SU-DHL-6 (cell line): ENCODE data around the gene GOT1.

ENCODE experiments used
- H2AFZ ChIP-seq: fragments of 200-600 bp; sonication (generic); 2 replicates; pipeline ENCODE4 v1.6.1; 2014; ENCODE audit warnings: low read depth, mild to moderate bottlenecking, moderate library complexity, mixed read lengths, antibody characterized with exemption, low read length; ENCODE audit not compliant: severe bottlenecking
- H3F3A ChIP-seq: fragments of 200-600 bp; shearing (Covaris generic); 2 replicates; pipeline ENCODE4 v1.6.0; 2016; ENCODE audit warnings: antibody characterized with exemption, mild to moderate bottlenecking; ENCODE audit not compliant: insufficient read depth
- H3K27ac ChIP-seq: fragments of 200-600 bp; sonication (generic); 2 replicates; pipeline ENCODE4 v1.5.1; 2016; ENCODE audit warnings: low read depth, mild to moderate bottlenecking, low read length, moderate library complexity, mixed read lengths
- H3K27me3 ChIP-seq: fragments of 200-600 bp; sonication (generic), shearing (Covaris generic); 2 replicates; pipeline ENCODE4 v1.6.0; 2014; ENCODE audit warnings: mild to moderate bottlenecking, low read length
- H3K36me3 ChIP-seq: fragments of 200-600 bp; sonication (generic); 2 replicates; pipeline ENCODE4 v1.6.1; 2014; ENCODE audit warnings: mild to moderate bottlenecking, low read length, mixed read lengths
- H3K4me2 ChIP-seq: fragments of 300-600, 200-600 bp; shearing (Covaris generic), sonication (generic); 2 replicates; pipeline ENCODE4 v1.6.0; 2014; ENCODE audit warnings: low read length, low read depth, mild to moderate bottlenecking; ENCODE audit not compliant: poor library complexity, severe bottlenecking
- H3K4me3 ChIP-seq: fragments of 200-600 bp; sonication (generic); 2 replicates; pipeline ENCODE4 v1.5.1; 2014; ENCODE audit warnings: antibody characterized with exemption, low read length, mild to moderate bottlenecking, mixed read lengths; ENCODE audit not compliant: insufficient read depth, poor library complexity, severe bottlenecking
- H3K79me2 ChIP-seq: fragments of 200-600 bp; sonication (generic); 2 replicates; pipeline ENCODE4 v1.6.1; 2014; ENCODE audit warnings: mild to moderate bottlenecking, low read length, moderate library complexity; ENCODE audit not compliant: insufficient read depth
- H3K9ac ChIP-seq: fragments of 200-600 bp; sonication (generic); 2 replicates; pipeline ENCODE4 v1.7.0; 2014; ENCODE audit warnings: mild to moderate bottlenecking, low read length
- H3K9me2 ChIP-seq: fragments of 200-600 bp; sonication (generic); replicated peaks from 2 replicates; pipeline ENCODE4 v1.6.1; 2014; ENCODE audit warnings: low read length; ENCODE audit not compliant: insufficient read depth
- H3K9me3 ChIP-seq: fragments of 200-600 bp; sonication (generic); 2 replicates; pipeline ENCODE4 v1.6.1; 2014; ENCODE audit warnings: low read length, mixed read lengths; ENCODE audit not compliant: insufficient read depth
- H4K20me1 ChIP-seq: fragments of 200-600 bp; sonication (generic); 2 replicates; pipeline ENCODE4 v1.6.1; 2014; ENCODE audit warnings: low read depth, mild to moderate bottlenecking, antibody characterized with exemption, low read length, moderate library complexity, mixed read lengths
- EZH2phosphoT487 ChIP-seq: fragments of 200-600 bp; sonication (generic), shearing (Covaris generic); conservative IDR thresholded peaks from 2 replicates; pipeline ENCODE4 v1.6.1; 2018; ENCODE audit warnings: mild to moderate bottlenecking, antibody characterized with exemption, low read length, moderate library complexity, mixed read lengths
- TF ChIP-seq, protein P1 (sequence below): fragments of 200-600 bp; sonication (generic); IDR thresholded peaks from one replicate; pipeline ENCODE4 v1.5.1; 2017; ENCODE audit warnings: antibody characterized with exemption, mild to moderate bottlenecking, low read length, moderate library complexity; ENCODE audit not compliant: insufficient read depth, poor library complexity, severe bottlenecking

GOT1 gene

DNA sequence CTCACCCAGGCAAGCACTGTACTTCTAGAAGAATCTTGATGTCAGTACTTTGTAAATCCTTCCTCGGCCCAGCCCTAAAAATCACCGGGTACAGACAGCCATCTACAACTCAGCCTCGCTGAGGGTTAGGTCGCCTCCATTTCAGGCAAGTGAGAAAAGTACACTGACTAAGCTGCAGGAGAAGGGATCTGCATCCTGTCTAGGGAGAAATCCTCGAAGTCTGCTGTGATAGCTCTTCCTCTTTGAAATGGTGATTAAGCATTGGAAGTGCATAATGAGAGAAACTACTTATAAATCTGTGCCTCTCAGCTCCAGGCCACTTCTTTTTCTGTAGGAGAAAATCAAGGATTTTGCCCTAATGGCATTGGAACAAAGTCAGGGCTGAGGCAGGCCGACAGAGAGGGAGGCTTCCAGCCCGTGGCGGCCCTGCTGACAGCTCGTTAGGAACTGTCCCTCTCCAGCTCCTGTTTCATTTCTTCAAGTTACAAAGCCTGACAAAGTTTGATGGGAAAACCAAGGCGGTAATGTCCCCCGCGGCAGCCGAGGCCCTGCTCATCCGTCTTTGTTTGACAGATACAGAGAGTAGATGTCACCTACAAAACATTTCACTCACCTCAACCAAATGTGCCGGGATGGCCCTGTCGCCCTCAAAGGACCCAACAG, 14.1 kb upstream of the GOT1 start:
- Histone ChIP-seq H3K36me3 (no peaks in the 10 kb centered on the region), H2AFZ (no peak overlapping the region), H3K27me3 (no peaks in the 10 kb centered on the region), H3F3A (no peaks in the 10 kb centered on the region), H3K4me2 (no peak overlapping the region), H3K4me3 (no peak overlapping the region), H3K27ac (no peak overlapping the region), H3K9ac (no peak overlapping the region), H3K9me2 (no peaks in the 10 kb centered on the region), H3K79me2 (no peaks in the 10 kb centered on the region), H4K20me1 (no peaks in the 10 kb centered on the region), H3K9me3 (no peaks in the 10 kb centered on the region)
- TF ChIP-seq, protein P1, sequence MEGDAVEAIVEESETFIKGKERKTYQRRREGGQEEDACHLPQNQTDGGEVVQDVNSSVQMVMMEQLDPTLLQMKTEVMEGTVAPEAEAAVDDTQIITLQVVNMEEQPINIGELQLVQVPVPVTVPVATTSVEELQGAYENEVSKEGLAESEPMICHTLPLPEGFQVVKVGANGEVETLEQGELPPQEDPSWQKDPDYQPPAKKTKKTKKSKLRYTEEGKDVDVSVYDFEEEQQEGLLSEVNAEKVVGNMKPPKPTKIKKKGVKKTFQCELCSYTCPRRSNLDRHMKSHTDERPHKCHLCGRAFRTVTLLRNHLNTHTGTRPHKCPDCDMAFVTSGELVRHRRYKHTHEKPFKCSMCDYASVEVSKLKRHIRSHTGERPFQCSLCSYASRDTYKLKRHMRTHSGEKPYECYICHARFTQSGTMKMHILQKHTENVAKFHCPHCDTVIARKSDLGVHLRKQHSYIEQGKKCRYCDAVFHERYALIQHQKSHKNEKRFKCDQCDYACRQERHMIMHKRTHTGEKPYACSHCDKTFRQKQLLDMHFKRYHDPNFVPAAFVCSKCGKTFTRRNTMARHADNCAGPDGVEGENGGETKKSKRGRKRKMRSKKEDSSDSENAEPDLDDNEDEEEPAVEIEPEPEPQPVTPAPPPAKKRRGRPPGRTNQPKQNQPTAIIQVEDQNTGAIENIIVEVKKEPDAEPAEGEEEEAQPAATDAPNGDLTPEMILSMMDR = no peak
- TF ChIP-seq EZH2phosphoT487 = no peak

DNA sequence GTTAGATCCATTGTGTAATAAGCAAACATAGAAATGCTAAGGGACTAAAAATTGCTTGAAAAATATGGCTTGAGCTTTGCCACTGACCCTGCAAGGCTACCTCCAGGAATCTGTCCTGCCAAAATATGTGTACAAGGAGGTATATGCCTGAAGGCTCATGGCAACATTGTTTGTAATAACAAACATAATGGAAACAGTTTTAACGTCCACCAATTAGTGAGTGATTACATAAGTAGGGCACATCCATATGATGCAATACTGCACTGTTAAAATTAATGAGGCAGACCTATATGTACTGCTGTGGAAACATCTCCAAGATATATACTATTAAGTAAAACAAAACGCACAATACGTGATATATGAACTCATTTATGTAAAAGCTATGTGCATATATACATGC, 13.1 kb upstream of the GOT1 start:
- Histone ChIP-seq H3K27ac (no peak overlapping the region), H3K36me3 (no peaks in the 10 kb centered on the region), H3K4me2 (no peak overlapping the region), H3K4me3 (no peak overlapping the region), H3K9me2 (no peaks in the 10 kb centered on the region), H2AFZ (no peak overlapping the region), H4K20me1 (no peaks in the 10 kb centered on the region), H3K9ac (no peak overlapping the region), H3F3A (no peaks in the 10 kb centered on the region), H3K9me3 (no peaks in the 10 kb centered on the region), H3K27me3 (no peaks in the 10 kb centered on the region), H3K79me2 (no peaks in the 10 kb centered on the region)
- TF ChIP-seq, protein P1 = no peak
- TF ChIP-seq EZH2phosphoT487 = no peak

DNA sequence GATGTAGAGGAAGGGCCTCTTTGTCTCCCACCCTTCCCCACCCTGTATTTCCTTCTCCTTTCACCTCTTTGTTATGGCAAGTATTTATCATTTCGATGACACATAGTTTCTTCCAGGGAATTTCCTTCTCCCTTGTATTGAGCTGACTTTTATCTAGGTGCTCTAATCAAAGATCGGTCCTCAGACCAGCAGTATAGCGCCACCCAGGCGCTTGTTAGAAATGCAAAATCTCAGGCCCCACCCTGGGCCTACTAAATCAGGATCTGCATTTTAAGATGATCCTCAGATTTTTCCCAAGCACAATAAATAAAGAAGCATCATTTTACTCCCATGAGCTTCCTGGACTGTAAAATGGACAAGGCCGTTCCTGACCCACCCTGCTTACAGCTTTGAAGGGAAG, 12.0 kb upstream of the GOT1 start:
- TF ChIP-seq, protein P1 = no peak
- no peak for TF ChIP-seq EZH2phosphoT487
- Histone ChIP-seq H2AFZ (no peak overlapping the region), H4K20me1 (no peaks in the 10 kb centered on the region), H3K4me3 (no peak overlapping the region), H3K27me3 (no peaks in the 10 kb centered on the region), H3K9me2 (no peaks in the 10 kb centered on the region), H3K27ac (no peak overlapping the region), H3F3A (no peaks in the 10 kb centered on the region), H3K9me3 (no peaks in the 10 kb centered on the region), H3K4me2 (no peak overlapping the region), H3K36me3 (no peaks in the 10 kb centered on the region), H3K9ac (no peak overlapping the region), H3K79me2 (no peaks in the 10 kb centered on the region)
